Neural cell (in vitro differentiated cells): Measurements from ENCODE around the gene TEN1.

Source experiments
- CTCF ChIP-seq: fragments of 450-650 bp; IDR thresholded peaks from 2 replicates; pipeline ENCODE4 v1.5.1; 2014; ENCODE audit warnings: antibody characterized with exemption, mild to moderate bottlenecking, moderate library complexity; ENCODE audit not compliant: poor library complexity, severe bottlenecking
- EZH2 ChIP-seq: fragments of 200-600, 300-800 bp; shearing (Covaris generic), sonication (generic); IDR thresholded peaks from 2 replicates; pipeline ENCODE4 v1.6.1; 2014; ENCODE audit warnings: antibody characterized with exemption, low read length, borderline replicate concordance, mild to moderate bottlenecking; ENCODE audit not compliant: insufficient read depth, poor library complexity, severe bottlenecking

- TF ChIP-seq CTCF = no peak
- no peak for TF ChIP-seq EZH2
Measured at GRCh38 chr17:75981019-75981615, 2.1 kb downstream of the TEN1 start.
